Nephron (organoid): ENCODE results near the gene EPN1.
A peak's percentile ranks its signal among the peaks of the same experiment; 100 is the strongest.

Source experiments
- H3K27ac Mint-ChIP-seq, 3 experiments: 2 replicates each; pipeline ENCODE4 v1.8.0; 2020; ENCODE audit warnings: mixed read lengths in 3 of 3, mild to moderate bottlenecking in 2 of 3, moderate library complexity in 1 of 3
- H3K27me3 Mint-ChIP-seq: 2 replicates; pipeline ENCODE4 v1.8.0; 2021; ENCODE audit warnings: low read depth, mild to moderate bottlenecking, moderate library complexity, mixed read lengths
- H3K36me3 Mint-ChIP-seq: 2 replicates; pipeline ENCODE4 v1.8.0; 2020; ENCODE audit warnings: low read depth, mixed read lengths
- H3K4me1 Mint-ChIP-seq: 2 replicates; pipeline ENCODE4 v1.8.0; 2020; ENCODE audit warnings: mixed read lengths
- H3K4me3 Mint-ChIP-seq, 3 experiments: 2 replicates each; pipeline ENCODE4 v1.8.0; 2020; ENCODE audit warnings: mild to moderate bottlenecking in 3 of 3, mixed read lengths in 3 of 3, moderate library complexity in 2 of 3
- H3K9me3 Mint-ChIP-seq: 2 replicates; pipeline ENCODE4 v1.8.0; 2020; ENCODE audit warnings: mixed read lengths
- CTCF ChIP-seq, 3 experiments: fragments of 200-600 bp; sonication (generic); IDR thresholded peaks; one replicate each; pipeline ENCODE4 v1.5.0; 2021; ENCODE audit warnings: antibody characterized with exemption in 3 of 3; ENCODE audit not compliant: unreplicated experiment in 3 of 3

EPN1 gene

DNA sequence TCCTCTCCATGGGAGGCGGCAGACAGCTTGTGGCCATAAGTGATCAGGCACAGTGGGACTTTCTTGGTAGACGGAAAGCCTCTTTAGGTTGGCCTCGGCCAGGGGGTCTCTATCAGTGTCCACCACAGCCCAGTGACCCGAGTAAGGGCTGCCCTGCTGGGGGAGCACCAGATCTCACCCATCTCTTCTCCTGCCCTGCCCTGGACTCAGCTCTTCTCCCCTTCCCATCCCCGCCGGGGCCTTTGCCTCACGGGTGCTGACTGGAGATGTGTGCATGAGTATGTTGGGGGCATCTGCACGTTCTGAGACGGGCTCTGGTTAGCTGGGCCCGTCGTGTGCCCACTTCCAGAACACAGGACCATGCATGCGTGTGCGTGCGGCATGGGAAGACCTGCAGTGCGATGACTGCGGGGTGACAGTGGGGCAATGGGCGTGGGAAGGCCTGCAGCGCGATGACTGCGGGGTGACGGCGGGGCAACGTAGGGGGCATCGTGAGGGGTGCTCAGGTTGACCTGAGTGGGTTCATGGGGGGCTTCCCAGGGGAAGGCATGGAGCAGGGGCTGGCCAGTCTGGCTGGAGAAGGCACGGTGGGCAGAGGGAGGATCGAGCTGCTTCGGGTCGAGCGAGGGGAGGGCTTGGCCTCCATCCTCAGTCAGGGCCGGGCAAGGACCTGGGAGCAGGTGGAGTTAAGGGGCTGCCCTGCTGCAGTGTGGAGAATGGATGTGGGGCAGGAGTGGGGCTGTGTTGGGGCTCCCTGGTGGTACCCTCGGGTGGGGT, 15.9 kb downstream of the EPN1 start:
- no peaks in the 10 kb centered on the region for H3K27me3 Mint-ChIP-seq
- H3K4me1 Mint-ChIP-seq = peaks cover 7% of the 10 kb centered on the region
- TF ChIP-seq CTCF (IDR thresholded peaks at IDR 0.05; ENCODE audit: unreplicated experiment in 3 of 3) = no peak
- H3K9me3 Mint-ChIP-seq = no peaks in the 10 kb centered on the region
- peak overlapping the region in 1 of 3 experiments; percentile 84 for H3K27ac Mint-ChIP-seq
- peaks cover 31% of the 10 kb centered on the region for H3K36me3 Mint-ChIP-seq
- no peak overlapping the region for H3K4me3 Mint-ChIP-seq

DNA sequence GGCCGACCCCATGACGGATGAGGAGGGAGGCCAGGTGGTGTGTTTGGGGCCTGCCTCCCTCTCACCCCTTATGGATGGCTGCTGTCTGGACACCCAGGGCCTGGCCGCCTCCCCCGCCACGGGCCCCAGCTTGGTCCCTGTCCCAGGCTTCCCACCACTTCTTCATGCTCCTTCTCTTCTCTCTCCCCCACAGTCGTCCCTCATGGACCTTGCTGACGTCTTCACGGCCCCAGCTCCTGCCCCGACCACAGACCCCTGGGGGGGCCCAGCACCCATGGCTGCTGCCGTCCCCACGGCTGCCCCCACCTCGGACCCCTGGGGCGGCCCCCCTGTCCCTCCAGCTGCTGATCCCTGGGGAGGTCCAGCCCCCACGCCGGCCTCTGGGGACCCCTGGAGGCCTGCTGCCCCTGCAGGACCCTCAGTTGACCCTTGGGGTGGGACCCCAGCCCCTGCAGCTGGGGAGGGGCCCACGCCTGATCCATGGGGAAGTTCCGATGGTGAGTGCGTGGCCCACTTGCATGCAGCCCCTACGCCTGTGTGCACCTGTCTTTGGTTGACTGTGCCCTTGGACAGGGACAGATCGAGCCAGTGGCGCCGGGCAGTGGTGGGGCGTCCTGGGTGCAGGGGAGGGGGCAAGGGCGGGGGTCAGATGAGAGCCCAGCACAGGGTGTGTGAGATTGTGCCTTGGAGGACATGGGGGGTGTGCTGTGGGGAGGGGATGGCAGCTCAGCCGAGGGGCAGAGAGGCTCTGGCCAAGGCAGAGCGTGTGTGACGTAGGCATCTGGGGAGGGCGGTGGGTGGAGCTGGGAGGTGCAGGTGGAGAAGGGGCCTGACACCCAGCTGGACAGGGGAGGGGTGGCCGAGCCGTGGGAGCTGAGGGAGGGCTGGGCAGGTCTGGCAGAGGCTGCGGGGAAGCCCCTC, 16.8 kb downstream of the EPN1 start:
- Mint-ChIP-seq H3K27me3 (no peaks in the 10 kb centered on the region), H3K4me1 (peaks cover 7% of the 10 kb centered on the region), H3K4me3 (no peak overlapping the region), H3K9me3 (no peaks in the 10 kb centered on the region), H3K27ac (no peak overlapping the region), H3K36me3 (peaks cover 36% of the 10 kb centered on the region)
- TF ChIP-seq CTCF (IDR thresholded peaks at IDR 0.05; ENCODE audit: unreplicated experiment in 3 of 3) = no peak

DNA sequence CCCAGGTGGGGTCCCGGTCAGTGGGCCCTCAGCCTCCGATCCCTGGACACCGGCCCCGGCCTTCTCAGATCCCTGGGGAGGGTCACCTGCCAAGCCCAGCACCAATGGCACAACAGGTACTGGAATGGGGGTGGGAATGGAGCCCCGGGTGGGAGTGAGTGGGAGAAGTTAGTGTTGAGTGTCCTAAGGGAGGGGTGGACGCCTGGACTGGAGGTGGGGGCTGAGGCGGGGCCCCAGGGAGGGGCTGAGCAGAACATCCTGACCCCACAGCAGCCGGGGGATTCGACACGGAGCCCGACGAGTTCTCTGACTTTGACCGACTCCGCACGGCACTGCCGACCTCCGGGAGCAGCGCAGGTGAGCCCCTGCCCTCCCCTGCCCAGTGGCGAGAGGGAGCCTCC, 17.7 kb downstream of the EPN1 start:
- no peak for TF ChIP-seq CTCF (IDR thresholded peaks at IDR 0.05; ENCODE audit: unreplicated experiment in 3 of 3)
- Mint-ChIP-seq H3K4me3 (no peak overlapping the region), H3K4me1 (peaks cover 7% of the 10 kb centered on the region), H3K27me3 (no peaks in the 10 kb centered on the region), H3K27ac (no peak overlapping the region), H3K9me3 (no peaks in the 10 kb centered on the region), H3K36me3 (peaks cover 40% of the 10 kb centered on the region)

DNA sequence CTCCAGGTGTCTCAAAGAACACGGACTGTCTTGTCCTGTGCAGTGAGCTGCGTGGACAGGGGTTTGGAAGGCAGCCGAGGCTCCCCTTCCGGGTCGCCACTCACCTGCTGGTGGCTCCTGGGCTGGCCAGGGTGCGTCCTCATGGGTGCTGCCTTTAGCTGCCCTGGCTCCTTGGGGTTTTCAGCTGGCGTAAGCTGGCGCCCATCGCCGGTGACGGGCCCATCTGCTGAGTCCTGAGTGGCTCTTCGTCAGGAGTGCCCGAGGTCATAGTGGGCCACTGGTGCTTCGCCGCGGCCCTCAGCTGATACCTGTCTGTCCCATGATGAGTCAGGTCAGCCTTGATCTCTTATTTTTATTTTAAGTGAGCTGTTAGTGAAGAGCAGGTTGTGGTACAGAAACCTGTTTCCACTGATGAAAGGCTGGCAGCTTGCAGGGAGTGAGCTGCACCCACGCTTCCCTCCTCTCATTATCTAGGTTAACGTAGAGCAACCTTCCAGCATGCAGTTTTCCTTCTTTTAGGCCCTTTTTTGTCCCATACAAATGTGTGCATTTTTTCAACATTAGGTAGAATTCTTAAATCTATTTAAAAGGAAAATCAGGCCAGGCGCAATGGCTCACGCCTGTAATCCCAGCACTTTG, 18.4 kb downstream of the EPN1 start:
- H3K27ac Mint-ChIP-seq = no peak overlapping the region
- H3K4me3 Mint-ChIP-seq = no peak overlapping the region
- peaks cover 43% of the 10 kb centered on the region for H3K36me3 Mint-ChIP-seq
- TF ChIP-seq CTCF (IDR thresholded peaks at IDR 0.05; ENCODE audit: unreplicated experiment in 3 of 3) = no peak
- H3K4me1 Mint-ChIP-seq = peaks cover 7% of the 10 kb centered on the region
- no peaks in the 10 kb centered on the region for H3K27me3 Mint-ChIP-seq
- H3K9me3 Mint-ChIP-seq = no peaks in the 10 kb centered on the region

- Mint-ChIP-seq H3K4me1 (peaks cover 1% of the 10 kb centered on the region), H3K27me3 (no peaks in the 10 kb centered on the region), H3K27ac (no peak overlapping the region), H3K9me3 (no peaks in the 10 kb centered on the region), H3K4me3 (no peak overlapping the region), H3K36me3 (peaks cover 45% of the 10 kb centered on the region)
- TF ChIP-seq CTCF (IDR thresholded peaks at IDR 0.05; ENCODE audit: unreplicated experiment in 3 of 3) = no peak
These were observed 19.2 kb downstream of the EPN1 start for GRCh38 chr19:55694241-55694655.
